ENCODE results near the gene SNUPN. TPM values are rescaled to one million over a fixed set of nuclear protein-coding genes. Genes with fewer than 3 reads are reported as not detected.

The SNUPN gene
- total RNA-seq, 1 experiment from 2014 or later, result 34.6 TPM

GRCh38 chr15:75606026-75606425, 19.5 kb downstream of the SNUPN start:
- Histone ChIP-seq H3K4me1 (ENCODE audit: insufficient read depth, low read length, poor library complexity, severe bottlenecking) (no peaks in the 10 kb centered on the region), H3K4me3 (ENCODE audit: low read depth, low read length, poor library complexity, severe bottlenecking) (no peak overlapping the region), H3K36me3 (ENCODE audit: insufficient read depth, low read length, poor library complexity, severe bottlenecking) (peaks cover 59% of the 10 kb centered on the region), H3K27me3 (replicated peaks; ENCODE audit: insufficient read depth, low read depth, low read length, poor library complexity) (no peaks in the 10 kb centered on the region), H3K9me3 (ENCODE audit: low read depth, low read length, poor library complexity, severe bottlenecking) (no peaks in the 10 kb centered on the region), H3K27ac (ENCODE audit: low read depth, low read length, poor library complexity, severe bottlenecking) (no peak overlapping the region)
- ChIA-PET CTCF (no interaction called here), POLR2A (ENCODE audit: low non-redundant PET) (interaction anchor here (0.6 kb wide), 1 partner anchor 14 kb away, joined by 3 read pairs; no protein-coding TSS in a partner anchor)
- BruUV-seq (replicated peaks), result no TSS peak
- intact Hi-C loops (cut with micrococcal nuclease; ENCODE audit: unreplicated experiment), result no loop called here
- no peak for DNase-seq (ENCODE audit: low spot score)
- no peak for TF ChIP-seq CTCF (conservative IDR thresholded peaks at IDR 0.05; ENCODE audit: low read depth, low read length)
- TF ChIP-seq EZH2 (IDR thresholded peaks at IDR 0.05; ENCODE audit: borderline replicate concordance, low read depth, low read length, poor library complexity, severe bottlenecking), result no peak

- no TSS peak for BruUV-seq (replicated peaks)
- POLR2A ChIA-PET (ENCODE audit: low non-redundant PET), result no interaction called here
- CTCF ChIA-PET, result no interaction called here
These were observed 26.1 kb downstream of the SNUPN start for GRCh38 chr15:75599401-75599800.

GRCh38 chr15:75598361-75598760, 27.2 kb downstream of the SNUPN start:
- H3K4me1 ChIP-seq (ENCODE audit: insufficient read depth, low read length, poor library complexity, severe bottlenecking), result peaks cover 33% of the 10 kb centered on the region
- no peak for DNase-seq (ENCODE audit: low spot score)
- BruUV-seq (replicated peaks), result no TSS peak
- ChIA-PET POLR2A (ENCODE audit: low non-redundant PET) (no interaction called here), CTCF (interaction anchor here (0.7 kb wide), 1 partner anchor 21 kb away, joined by 3 read pairs; no protein-coding TSS in a partner anchor)
- H3K9me3 ChIP-seq (ENCODE audit: low read depth, low read length, poor library complexity, severe bottlenecking), result no peaks in the 10 kb centered on the region
- peaks cover 34% of the 10 kb centered on the region for H3K36me3 ChIP-seq (ENCODE audit: insufficient read depth, low read length, poor library complexity, severe bottlenecking)
- TF ChIP-seq EZH2 (IDR thresholded peaks at IDR 0.05; ENCODE audit: borderline replicate concordance, low read depth, low read length, poor library complexity, severe bottlenecking) (no peak), CTCF (conservative IDR thresholded peaks at IDR 0.05; ENCODE audit: low read depth, low read length) (no peak)
- intact Hi-C loops (cut with micrococcal nuclease; ENCODE audit: unreplicated experiment), result loop anchor here (5.0 kb wide), 1 partner anchor 146 kb away; the partner anchor contains the start of gene SIN3A
- H3K27me3 ChIP-seq (replicated peaks; ENCODE audit: insufficient read depth, low read depth, low read length, poor library complexity), result no peaks in the 10 kb centered on the region
- H3K4me3 ChIP-seq (ENCODE audit: low read depth, low read length, poor library complexity, severe bottlenecking), result no peak overlapping the region
- H3K27ac ChIP-seq (ENCODE audit: low read depth, low read length, poor library complexity, severe bottlenecking), result peak overlapping the region; percentile 85

More at GRCh38 chr15:75599401-75599800, 26.1 kb downstream of the SNUPN start:
- intact Hi-C loops (cut with micrococcal nuclease; ENCODE audit: unreplicated experiment), result loop anchor here (5.0 kb wide), 1 partner anchor 147 kb away; the partner anchor contains the start of gene SIN3A
- Histone ChIP-seq H3K27ac (ENCODE audit: low read depth, low read length, poor library complexity, severe bottlenecking) (peak overlapping the region; percentile 85), H3K4me3 (ENCODE audit: low read depth, low read length, poor library complexity, severe bottlenecking) (no peak overlapping the region), H3K27me3 (replicated peaks; ENCODE audit: insufficient read depth, low read depth, low read length, poor library complexity) (no peaks in the 10 kb centered on the region), H3K4me1 (ENCODE audit: insufficient read depth, low read length, poor library complexity, severe bottlenecking) (peaks cover 33% of the 10 kb centered on the region), H3K36me3 (ENCODE audit: insufficient read depth, low read length, poor library complexity, severe bottlenecking) (peaks cover 34% of the 10 kb centered on the region), H3K9me3 (ENCODE audit: low read depth, low read length, poor library complexity, severe bottlenecking) (no peaks in the 10 kb centered on the region)
- peak; percentile 90 for DNase-seq (ENCODE audit: low spot score)
- TF ChIP-seq CTCF (conservative IDR thresholded peaks at IDR 0.05; ENCODE audit: low read depth, low read length), result no peak
- no peak for TF ChIP-seq EZH2 (IDR thresholded peaks at IDR 0.05; ENCODE audit: borderline replicate concordance, low read depth, low read length, poor library complexity, severe bottlenecking)

Data from A673 (cell line).